ENCODE measurements around the gene NT5C.

DNA sequence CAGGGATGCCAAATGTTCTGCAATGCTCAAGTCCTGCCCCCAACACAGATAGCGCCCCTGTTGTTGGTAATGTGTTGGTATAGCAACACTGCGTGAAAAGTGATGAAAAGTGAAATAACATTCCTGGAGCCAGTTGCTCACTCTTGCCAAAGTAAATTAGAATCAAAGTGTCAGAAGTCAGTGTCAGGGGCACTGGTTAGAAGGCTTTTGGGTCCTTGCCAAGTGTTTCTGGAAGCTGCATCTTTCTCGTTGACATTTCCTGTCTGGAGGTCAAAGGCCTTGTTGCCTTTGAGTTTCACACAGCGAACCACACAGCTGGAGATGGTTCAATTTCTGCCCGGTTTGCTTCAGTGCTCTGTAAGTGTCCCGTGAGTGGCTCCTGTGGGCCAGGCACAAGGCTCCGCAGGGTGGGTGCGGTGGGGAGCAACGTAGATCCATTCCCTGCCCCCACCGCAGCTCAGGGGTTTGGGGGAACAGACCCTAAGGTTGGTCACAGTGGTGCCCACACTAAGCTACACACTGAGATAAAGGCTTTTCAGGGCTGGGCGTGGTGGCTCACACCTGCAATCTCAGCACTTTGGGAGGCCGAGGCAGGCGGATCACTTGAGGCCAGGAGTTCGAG, 47.4 kb downstream of the NT5C start:
- TF ChIP-seq, protein P1, sequence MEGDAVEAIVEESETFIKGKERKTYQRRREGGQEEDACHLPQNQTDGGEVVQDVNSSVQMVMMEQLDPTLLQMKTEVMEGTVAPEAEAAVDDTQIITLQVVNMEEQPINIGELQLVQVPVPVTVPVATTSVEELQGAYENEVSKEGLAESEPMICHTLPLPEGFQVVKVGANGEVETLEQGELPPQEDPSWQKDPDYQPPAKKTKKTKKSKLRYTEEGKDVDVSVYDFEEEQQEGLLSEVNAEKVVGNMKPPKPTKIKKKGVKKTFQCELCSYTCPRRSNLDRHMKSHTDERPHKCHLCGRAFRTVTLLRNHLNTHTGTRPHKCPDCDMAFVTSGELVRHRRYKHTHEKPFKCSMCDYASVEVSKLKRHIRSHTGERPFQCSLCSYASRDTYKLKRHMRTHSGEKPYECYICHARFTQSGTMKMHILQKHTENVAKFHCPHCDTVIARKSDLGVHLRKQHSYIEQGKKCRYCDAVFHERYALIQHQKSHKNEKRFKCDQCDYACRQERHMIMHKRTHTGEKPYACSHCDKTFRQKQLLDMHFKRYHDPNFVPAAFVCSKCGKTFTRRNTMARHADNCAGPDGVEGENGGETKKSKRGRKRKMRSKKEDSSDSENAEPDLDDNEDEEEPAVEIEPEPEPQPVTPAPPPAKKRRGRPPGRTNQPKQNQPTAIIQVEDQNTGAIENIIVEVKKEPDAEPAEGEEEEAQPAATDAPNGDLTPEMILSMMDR (IDR thresholded peaks at IDR 0.05), result no peak
- no peak for TF ChIP-seq POLR2A (IDR thresholded peaks at IDR 0.05)
